IMR-90 (cell line): ENCODE results near the gene ADM5. TPM values are rescaled to one million over a fixed set of nuclear protein-coding genes. Genes with fewer than 3 reads are reported as not detected.

Experiments
- ATAC-seq: fragments of 200-7000 bp; cut with Tn5 transposase; 2 replicates; pipeline ENCODE4 v1.9.1; 2020; ENCODE audit warnings: low read depth, mild to moderate bottlenecking, moderate library complexity
- BruUV-seq: library from RNA; stranded (reverse); fragments of 400-500 nt; replicated peaks from 2 replicates; lab custom pipeline; 2021; lab: Mats Ljungman, UMichigan
- CTCF ChIA-PET: fragments of 300-600 bp; formaldehyde crosslinking; extraction: SDS; loops from one replicate; lab custom pipeline; 2021; ENCODE audit warnings: antibody characterized with exemption; lab: Yijun Ruan, JAX
- POLR2A ChIA-PET: fragments of 300-600 bp; sonication (Branson Sonifier 250); formaldehyde crosslinking; loops from one replicate; lab custom pipeline; 2022; ENCODE audit warnings: antibody characterized with exemption; ENCODE audit not compliant: unreplicated experiment; lab: Charles Lee
- DNase-seq: peaks from one replicate; pipeline ENCODE4 v3.0.0; 2013
- H2AFZ ChIP-seq: replicated peaks from 2 replicates; pipeline ENCODE3; 2013; ENCODE audit warnings: low read length, mild to moderate bottlenecking; ENCODE audit not compliant: poor library complexity
- H2AK5ac ChIP-seq: 2 replicates; pipeline ENCODE4 v1.6.1; 2013; ENCODE audit warnings: low read depth, low read length, inconsistent platforms
- H2AK9ac ChIP-seq: replicated peaks from 2 replicates; pipeline ENCODE3; 2013; ENCODE audit warnings: mild to moderate bottlenecking, low read depth, low read length, moderate library complexity; ENCODE audit not compliant: poor library complexity
- H2BK120ac ChIP-seq: 2 replicates; pipeline ENCODE4 v1.6.1; 2013; ENCODE audit warnings: low read depth, low read length, inconsistent platforms
- H2BK15ac ChIP-seq: 3 replicates; pipeline ENCODE4 v1.6.1; 2013; ENCODE audit warnings: low read depth, low read length, inconsistent platforms
- H2BK20ac ChIP-seq: 2 replicates; pipeline ENCODE4 v1.6.1; 2013; ENCODE audit warnings: low read depth, mild to moderate bottlenecking, inconsistent platforms, low read length, moderate library complexity
- H2BK5ac ChIP-seq: 2 replicates; pipeline ENCODE4 v1.6.1; 2013; ENCODE audit warnings: mild to moderate bottlenecking, low read depth, low read length, inconsistent platforms; ENCODE audit not compliant: poor library complexity, severe bottlenecking
- H3K14ac ChIP-seq: replicated peaks from 2 replicates; pipeline ENCODE4 v1.6.1; 2013; ENCODE audit warnings: low read depth, low read length, inconsistent platforms
- H3K18ac ChIP-seq: 2 replicates; pipeline ENCODE4 v1.6.1; 2013; ENCODE audit warnings: low read depth, low read length, control low read depth
- H3K23ac ChIP-seq: 2 replicates; pipeline ENCODE4 v1.6.1; 2013; ENCODE audit warnings: low read depth, low read length, inconsistent platforms
- H3K27ac ChIP-seq: 2 replicates; pipeline ENCODE4 v1.5.1; 2013; ENCODE audit warnings: mild to moderate bottlenecking, control low read depth, low read length; ENCODE audit not compliant: insufficient read depth
- H3K27me3 ChIP-seq: 2 replicates; pipeline ENCODE4 v1.6.1; 2013; ENCODE audit warnings: low read length; ENCODE audit not compliant: control insufficient read depth, insufficient read depth
- H3K36me3 ChIP-seq: 2 replicates; pipeline ENCODE4 v1.6.1; 2013; ENCODE audit warnings: low read length, mixed read lengths; ENCODE audit not compliant: control insufficient read depth, insufficient read depth
- H3K4ac ChIP-seq: 2 replicates; pipeline ENCODE4 v1.6.1; 2013; ENCODE audit warnings: low read depth, low read length, inconsistent platforms
- H3K4me1 ChIP-seq: 2 replicates; pipeline ENCODE4 v1.6.1; 2013; ENCODE audit warnings: low read length, mixed read lengths; ENCODE audit not compliant: control insufficient read depth, insufficient read depth
- H3K4me2 ChIP-seq: 2 replicates; pipeline ENCODE4 v1.6.1; 2013; ENCODE audit warnings: low read depth, mild to moderate bottlenecking, control low read depth, low read length, moderate library complexity
- H3K4me3 ChIP-seq: 2 replicates; pipeline ENCODE4 v1.5.1; 2013; ENCODE audit warnings: low read depth, mild to moderate bottlenecking, control low read depth, low read length, moderate library complexity; ENCODE audit not compliant: insufficient read depth
- H3K56ac ChIP-seq: 2 replicates; pipeline ENCODE4 v1.6.1; 2013; ENCODE audit warnings: low read length, inconsistent platforms; ENCODE audit not compliant: insufficient read depth; ENCODE audit errors: extremely low read depth
- H3K79me1 ChIP-seq, 2 experiments: 2 replicates each; pipeline ENCODE4 v1.6.1; 2013; ENCODE audit warnings: low read length in 2 of 2, inconsistent platforms in 1 of 2, low read depth in 1 of 2
- H3K9ac ChIP-seq: 2 replicates; pipeline ENCODE4 v1.6.1; 2013; ENCODE audit warnings: low read depth, low read length, control low read depth
- H3K9me1 ChIP-seq: 2 replicates; pipeline ENCODE4 v1.6.1; 2013; ENCODE audit warnings: low read length, inconsistent platforms; ENCODE audit not compliant: insufficient read depth
- H3K9me3 ChIP-seq: 2 replicates; pipeline ENCODE4 v1.6.1; 2013; ENCODE audit warnings: low read length; ENCODE audit not compliant: control insufficient read depth, insufficient read depth
- H4K20me1 ChIP-seq: 2 replicates; pipeline ENCODE4 v1.6.1; 2013; ENCODE audit warnings: low read length, inconsistent platforms; ENCODE audit not compliant: insufficient read depth
- H4K5ac ChIP-seq: 2 replicates; pipeline ENCODE4 v1.6.1; 2013; ENCODE audit warnings: mild to moderate bottlenecking, low read depth, low read length, control low read depth
- H4K8ac ChIP-seq, 2 experiments: 2 replicates each; pipeline ENCODE4 v1.6.1; 2013; ENCODE audit warnings: low read depth in 2 of 2, low read length in 2 of 2, control low read depth in 1 of 2, inconsistent platforms in 1 of 2
- H4K91ac ChIP-seq: 2 replicates; pipeline ENCODE4 v1.6.1; 2013; ENCODE audit warnings: low read depth, low read length, inconsistent platforms; ENCODE audit not compliant: insufficient read depth
- POLR2A ChIP-seq: IDR thresholded peaks from 2 replicates; pipeline ENCODE4 v1.6.1; 2012; ENCODE audit warnings: mild to moderate bottlenecking, low read depth, low read length
- SMC3 ChIP-seq: fragments of 150-350 bp; IDR thresholded peaks from 2 replicates; pipeline ENCODE4 v1.6.1; 2016; ENCODE audit warnings: low read depth, mild to moderate bottlenecking, antibody characterized with exemption, low read length, moderate library complexity
- WGBS, 2 experiments: methylation state at CpG; one replicate each; pipeline versions ENCODE4 v1.1.5 to v1.1.7; 2013; ENCODE audit warnings: missing lambda C conversion rate in 2 of 2; ENCODE audit not compliant: insufficient read length in 1 of 2; ENCODE audit errors: extremely low coverage in 2 of 2; 5-methylcytosine and 5-hydroxymethylcytosine counted together
- dilution Hi-C: fragments of 300-500 bp; cut with HindIII; formaldehyde crosslinking; loops from one replicate; pipeline ENCODE4 v1.14.3; 2018; ENCODE audit warnings: low sequenced_read_pairs; ENCODE audit not compliant: unreplicated experiment
- in situ Hi-C: fragments of 300-500 bp; cut with MboI; formaldehyde crosslinking; loops from 3 replicates; pipeline ENCODE4 v1.14.3; 2019; ENCODE audit warnings: low sequenced_read_pairs, inconsistent platforms, mixed read lengths
- intact Hi-C: fragments of 100-400 bp; cut with micrococcal nuclease; formaldehyde crosslinking; loops from 2 replicates; pipeline ENCODE4 v1.10.0; 2022
- polyA plus RNA-seq, 3 experiments: library from polyadenylated mRNA; depleted of rRNA; stranded (reverse); fragments of >200 nt; gene quantifications; 2 replicates each; pipeline ENCODE4 v1.2.3, GENCODE V29; 2012; ENCODE audit warnings: low replicate concordance in 1 of 3
- total RNA-seq: library from RNA; depleted of rRNA; stranded (reverse); fragments of >200 nt; gene quantifications from 2 replicates; pipeline ENCODE4 v1.2.3, GENCODE V29; 2012
- TF ChIP-seq, protein P1 (sequence below): fragments of 150-350 bp; IDR thresholded peaks from 2 replicates; pipeline ENCODE4 v1.6.1; 2017; ENCODE audit warnings: mild to moderate bottlenecking, antibody characterized with exemption, low read length, low read depth

ADM5 gene
- total and polyA plus RNA-seq, 2 of the 4 experiments (the other 2 are of a cell fraction), result 0.18 to 0.99 TPM

DNA sequence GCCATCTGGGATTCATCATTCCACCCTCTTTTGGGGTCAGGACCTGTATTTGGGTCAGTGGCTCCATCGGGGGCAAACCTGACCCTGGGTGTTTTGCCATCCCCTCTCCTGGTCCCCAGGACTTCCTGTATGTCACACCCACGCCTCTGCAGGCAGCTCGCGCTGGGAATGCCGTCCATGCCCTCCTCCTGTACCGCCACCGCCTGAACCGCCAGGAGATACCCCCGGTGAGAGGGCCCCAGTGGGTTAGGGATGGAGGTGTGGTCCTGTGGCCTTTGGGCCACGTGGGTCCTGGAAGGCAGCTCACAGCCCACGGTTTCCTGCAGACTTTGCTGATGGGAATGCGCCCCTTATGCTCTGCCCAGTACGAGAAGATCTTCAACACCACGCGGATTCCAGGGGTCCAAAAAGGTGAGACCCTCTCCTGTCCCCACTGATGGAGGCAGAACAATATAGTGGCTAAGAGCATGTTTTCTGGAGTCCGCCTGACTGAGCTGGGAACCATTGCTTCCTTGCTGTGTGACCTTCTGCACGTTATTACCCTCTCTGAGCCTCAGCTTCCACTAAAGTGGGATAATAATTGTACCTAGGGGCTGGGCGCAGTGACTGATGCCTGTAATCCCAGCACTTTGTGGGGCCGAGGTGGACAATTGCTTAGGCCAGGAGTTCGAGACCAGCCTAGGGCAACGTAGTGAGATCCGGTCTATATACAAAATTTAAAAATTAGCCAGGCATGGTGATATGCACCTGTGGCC, 15.7 kb downstream of the ADM5 start:
- POLR2A ChIA-PET, result no interaction called here
- intact Hi-C loops, result no loop called here
- Histone ChIP-seq H4K91ac (no peak overlapping the region), H2AK9ac (peak overlapping the region; percentile 10), H2BK20ac (no peak overlapping the region), H3K4ac (no peak overlapping the region; the same call in 1 of the 2 replicates), H3K4me2 (no peak overlapping the region), H3K56ac (no peak overlapping the region), H2BK15ac (no peak overlapping the region), H3K79me1 (no peaks in the 10 kb centered on the region), H3K4me1 (no peaks in the 10 kb centered on the region; the same call in 1 of the 2 replicates), H4K8ac (no peak overlapping the region), H3K27ac (no peak overlapping the region), H2BK5ac (no peak overlapping the region), H2AK5ac (no peak overlapping the region), H3K18ac (no peak overlapping the region), H3K9ac (no peak overlapping the region), H3K36me3 (peaks cover 41% of the 10 kb centered on the region), H3K9me1 (no peaks in the 10 kb centered on the region), H4K20me1 (no peaks in the 10 kb centered on the region), H3K23ac (no peak overlapping the region), H2AFZ (no peak overlapping the region), H3K14ac (no peak overlapping the region), H3K9me3 (no peaks in the 10 kb centered on the region), H3K4me3 (no peak overlapping the region), H4K5ac (no peak overlapping the region), H2BK120ac (no peak overlapping the region), H3K27me3 (no peaks in the 10 kb centered on the region)
- 94% methylated on average over 13 of the region's 22 CpGs; no CpG with 5 or more reads in 1 of the 2 experiments for WGBS, 2 experiments
- no TSS peak for BruUV-seq
- TF ChIP-seq SMC3 (no peak), POLR2A (no peak)
- TF ChIP-seq, protein P1, sequence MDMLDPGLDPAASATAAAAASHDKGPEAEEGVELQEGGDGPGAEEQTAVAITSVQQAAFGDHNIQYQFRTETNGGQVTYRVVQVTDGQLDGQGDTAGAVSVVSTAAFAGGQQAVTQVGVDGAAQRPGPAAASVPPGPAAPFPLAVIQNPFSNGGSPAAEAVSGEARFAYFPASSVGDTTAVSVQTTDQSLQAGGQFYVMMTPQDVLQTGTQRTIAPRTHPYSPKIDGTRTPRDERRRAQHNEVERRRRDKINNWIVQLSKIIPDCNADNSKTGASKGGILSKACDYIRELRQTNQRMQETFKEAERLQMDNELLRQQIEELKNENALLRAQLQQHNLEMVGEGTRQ, result no peak
- dilution Hi-C loops, result no loop called here
- ATAC-seq (no peak), DNase-seq (no peak)
- in situ Hi-C loops, result no loop called here
- CTCF ChIA-PET, result no interaction called here
